ENCODE results near the gene TRIM44.

DNA sequence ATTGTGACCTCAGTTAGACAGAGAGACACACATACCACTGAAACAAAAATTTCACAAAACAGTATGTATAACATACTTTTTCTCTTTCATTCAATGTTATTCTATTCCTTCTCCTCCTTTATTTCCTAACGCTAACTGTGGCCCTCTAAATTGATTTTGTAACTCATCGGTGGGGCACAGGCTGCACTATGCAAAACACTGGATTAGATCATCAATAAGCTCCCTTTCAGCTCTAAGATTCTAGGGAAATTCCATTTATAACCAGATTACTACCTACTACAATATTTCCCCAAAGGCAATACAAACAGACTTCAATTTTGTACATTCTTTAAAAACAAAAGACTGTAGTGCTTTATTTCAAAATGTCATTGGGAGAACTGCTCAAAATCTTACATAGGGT lies 38.3 kb upstream of the TRIM44 start:
- TF ChIP-seq CTCF (conservative IDR thresholded peaks at IDR 0.05; ENCODE audit: low read depth, low read length) = no peak
- TF ChIP-seq EZH2 (IDR thresholded peaks at IDR 0.05; ENCODE audit: borderline replicate concordance, low read depth, low read length, poor library complexity, severe bottlenecking) = no peak
